GM12891 (cell line): ENCODE results near the gene NFIL3.

Experiments
- DNase-seq: peaks from one replicate; pipeline ENCODE4 v3.0.0; 2011; ENCODE audit warnings: low spot score; ENCODE audit not compliant: insufficient read length
- FAIRE-seq: peaks from 2 replicates; lab custom pipeline; 2011; peaks lifted over from hg19 to GRCh38; lab: Jason Lieb, UNC
- PAX5 ChIP-seq: IDR thresholded peaks from 2 replicates; pipeline ENCODE4 v1.6.1; 2011; ENCODE audit warnings: low read length, moderate library complexity, mild to moderate bottlenecking; ENCODE audit not compliant: insufficient read depth, severe bottlenecking
- POLR2A ChIP-seq: IDR thresholded peaks from 2 replicates; pipeline ENCODE4 v1.6.1; 2011; ENCODE audit warnings: low read depth, low read length, control low read depth
- POLR2AphosphoS5 ChIP-seq: IDR thresholded peaks from 2 replicates; pipeline ENCODE4 v1.6.1; 2011; ENCODE audit warnings: low read depth, low read length, control low read depth
- POU2F2 ChIP-seq: IDR thresholded peaks from 2 replicates; pipeline ENCODE4 v1.6.1; 2011; ENCODE audit warnings: low read depth, mild to moderate bottlenecking, control low read depth, low read length, moderate library complexity
- SPI1 ChIP-seq: IDR thresholded peaks from 2 replicates; pipeline ENCODE4 v1.6.1; 2011; ENCODE audit warnings: low read depth, low read length, control low read depth
- TAF1 ChIP-seq: IDR thresholded peaks from 2 replicates; pipeline ENCODE4 v1.6.1; 2011; ENCODE audit warnings: low read depth, low read length, control low read depth

Gene NFIL3

GRCh38 chr9:91422758-91423711 lies 597 bp downstream of the NFIL3 start:
- DNase-seq (peak; percentile 46), FAIRE-seq (peak; percentile 72)
- TF ChIP-seq POLR2A (no peak), PAX5 (no peak), TAF1 (no peak), POLR2AphosphoS5 (no peak), SPI1 (no peak), POU2F2 (no peak)

- DNase-seq = no peak
- FAIRE-seq = no peak
- TF ChIP-seq POLR2AphosphoS5 (no peak), POLR2A (no peak), PAX5 (no peak), TAF1 (no peak), SPI1 (no peak), POU2F2 (no peak)
Measured at GRCh38 chr9:91421971-91422757, 1.5 kb downstream of the NFIL3 start.

- TF ChIP-seq POLR2AphosphoS5 (no peak), SPI1 (no peak), PAX5 (no peak), POU2F2 (no peak), POLR2A (no peak), TAF1 (no peak)
- FAIRE-seq (no peak), DNase-seq (no peak)
Measured at GRCh38 chr9:91421128-91421765, 2.4 kb downstream of the NFIL3 start.

- DNase-seq = no peak
- no peak for FAIRE-seq
- TF ChIP-seq POU2F2 (no peak), POLR2AphosphoS5 (no peak), TAF1 (no peak), PAX5 (no peak), SPI1 (no peak), POLR2A (no peak)
Measured at GRCh38 chr9:91420501-91421127, 3.0 kb downstream of the NFIL3 start.

- DNase-seq (no peak), FAIRE-seq (no peak)
- TF ChIP-seq POLR2AphosphoS5 (no peak), TAF1 (no peak), SPI1 (no peak), PAX5 (no peak), POU2F2 (no peak), POLR2A (no peak)
Measured at GRCh38 chr9:91419222-91420191, 4.1 kb downstream of the NFIL3 start.

- no peak for TF ChIP-seq POLR2AphosphoS5
- no peak for TF ChIP-seq PAX5
- no peak for TF ChIP-seq POU2F2
- no peak for TF ChIP-seq SPI1
- no peak for TF ChIP-seq POLR2A
- TF ChIP-seq TAF1 = no peak
- DNase-seq = no peak
- no peak for FAIRE-seq
Measured at GRCh38 chr9:91418215-91418610, 5.4 kb downstream of the NFIL3 start.

GRCh38 chr9:91417602-91418214 lies 5.9 kb downstream of the NFIL3 start:
- no peak for FAIRE-seq
- no peak for TF ChIP-seq POLR2A
- no peak for TF ChIP-seq PAX5
- no peak for TF ChIP-seq POLR2AphosphoS5
- TF ChIP-seq SPI1 = no peak
- TF ChIP-seq POU2F2 = no peak
- TF ChIP-seq TAF1 = no peak
- DNase-seq = no peak

GRCh38 chr9:91416096-91416712 lies 7.4 kb downstream of the NFIL3 start:
- FAIRE-seq (no peak), DNase-seq (no peak)
- TF ChIP-seq PAX5 (no peak), TAF1 (no peak), POU2F2 (no peak), SPI1 (no peak), POLR2A (no peak), POLR2AphosphoS5 (no peak)
